Transverse colon (tissue), 3 donors: ENCODE data around the gene RCAN2.

ENCODE experiments used
- CTCF ChIP-seq, 5 experiments: fragments of 200-600 bp in 3 of 5; fragments of 450-650 bp in 2 of 5; sonication (generic) in 3 of 5; IDR thresholded peaks; 1 replicate in 2 of 5; 2 replicates in 3 of 5; pipeline ENCODE4 v1.5.1; 2016 to 2017; ENCODE audit warnings: antibody characterized with exemption in 5 of 5, inconsistent platforms in 3 of 5, mild to moderate bottlenecking in 2 of 5, moderate library complexity in 1 of 5
- POLR2A ChIP-seq: fragments of 450-650 bp; IDR thresholded peaks from one replicate; pipeline ENCODE4 v1.6.1; 2016; ENCODE audit warnings: antibody characterized with exemption, mild to moderate bottlenecking, moderate library complexity

GRCh38 chr6:46466570-46466969 lies 24.7 kb downstream of the RCAN2 start:
- TF ChIP-seq CTCF (IDR thresholded peaks at IDR 0.05) = no peak
- TF ChIP-seq POLR2A = no peak
